Posterior cingulate gyrus (tissue), 11 donors: ENCODE measurements around the gene GALNT16.
"Not testable (repeated sequence)": the region's sequence is repeated elsewhere in the genome, so short reads cannot be mapped to it uniquely, and the experiment has no call there.

Experiments
- DNase-seq, 10 donors: peaks; one replicate each; pipeline versions ENCODE4 v3.0.0 to v3.0.0-alpha.2; 2020 to 2021; ENCODE audit warnings: mixed read lengths in 3 of 10
- intact Hi-C: fragments of 100-400 bp; cut with DNase I; formaldehyde crosslinking; loops from one replicate; pipeline ENCODE4 v1.15.1; 2023

GALNT16 gene

DNA sequence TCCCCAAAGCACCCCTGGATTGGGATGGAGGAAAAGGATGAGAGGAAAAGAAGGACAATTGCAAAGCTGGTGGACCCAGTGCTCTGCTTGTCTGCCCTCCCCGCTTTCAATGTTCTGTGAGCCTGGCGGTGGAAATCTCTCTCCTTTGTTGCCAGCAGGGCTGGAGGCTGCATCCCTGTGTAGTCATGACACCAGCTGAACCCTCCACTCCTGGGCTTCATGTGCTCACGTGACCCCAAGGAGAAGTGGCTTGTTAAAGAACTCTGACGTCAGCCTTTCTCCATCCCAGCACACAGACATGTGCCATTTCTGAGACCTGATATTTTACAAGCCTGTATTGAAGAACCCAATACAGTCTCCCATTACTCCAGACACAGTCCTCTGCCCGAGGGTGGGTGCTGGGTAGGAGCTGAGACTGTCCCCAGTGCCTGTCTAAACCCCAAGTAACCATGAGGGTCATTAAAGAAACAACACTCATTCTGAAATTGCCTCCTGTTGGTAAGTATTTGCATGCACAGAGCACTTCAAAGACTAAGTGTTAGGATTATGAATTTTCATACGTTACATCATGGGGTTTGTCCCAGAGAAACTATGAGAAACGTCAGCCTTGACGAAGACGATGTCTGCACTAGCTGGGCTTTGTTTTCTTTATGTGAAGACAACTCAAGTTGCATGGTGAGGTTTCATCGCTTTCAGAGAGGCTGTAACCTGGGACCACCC is 21.7 kb downstream of the GALNT16 start:
- DNase-seq, result peak in 1 of 10 donors; percentile 44

GRCh38 chr14:69282448-69282847 is 22.5 kb downstream of the GALNT16 start:
- DNase-seq, result peak in 1 of 10 donors; percentile 26
- intact Hi-C loops, result no loop called here

More for the DNA sequence above, 21.7 kb downstream of the GALNT16 start:
- intact Hi-C loops, result no loop called here

GRCh38 chr14:69284170-69284569 is 24.2 kb downstream of the GALNT16 start:
- intact Hi-C loops, result no loop called here

DNA sequence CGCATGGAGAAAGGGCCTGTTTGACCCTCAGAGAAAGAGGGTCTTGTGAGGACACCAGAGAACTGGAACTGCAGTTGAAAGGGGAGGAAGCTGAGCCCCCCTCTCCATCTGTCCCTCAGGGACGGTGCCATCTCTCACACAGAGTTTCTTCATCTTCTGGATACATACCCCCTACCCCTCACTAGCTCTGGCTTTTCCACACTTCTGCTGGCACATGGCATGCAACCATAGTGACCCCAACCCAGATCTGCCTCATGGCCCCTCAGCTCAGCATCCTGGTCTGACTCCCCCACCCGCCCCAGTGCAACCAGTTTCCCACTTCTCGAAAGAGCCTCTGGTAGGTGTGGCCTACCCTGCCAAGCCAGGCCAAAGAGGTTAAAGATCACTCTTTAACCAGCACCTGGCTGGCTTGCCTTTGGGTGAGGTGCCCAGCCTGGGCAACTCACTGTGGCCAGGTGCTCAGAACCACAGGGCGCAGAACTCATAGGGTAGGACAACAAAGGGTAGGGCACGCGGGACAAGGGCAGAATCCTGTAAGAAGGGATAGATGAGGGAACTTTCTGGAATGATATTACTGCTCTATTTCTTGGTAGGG is 25.8 kb downstream of the GALNT16 start:
- DNase-seq, result no peak
- intact Hi-C loops, result no loop called here

More at GRCh38 chr14:69284170-69284569, 24.2 kb downstream of the GALNT16 start:
- DNase-seq, result no peak

DNA sequence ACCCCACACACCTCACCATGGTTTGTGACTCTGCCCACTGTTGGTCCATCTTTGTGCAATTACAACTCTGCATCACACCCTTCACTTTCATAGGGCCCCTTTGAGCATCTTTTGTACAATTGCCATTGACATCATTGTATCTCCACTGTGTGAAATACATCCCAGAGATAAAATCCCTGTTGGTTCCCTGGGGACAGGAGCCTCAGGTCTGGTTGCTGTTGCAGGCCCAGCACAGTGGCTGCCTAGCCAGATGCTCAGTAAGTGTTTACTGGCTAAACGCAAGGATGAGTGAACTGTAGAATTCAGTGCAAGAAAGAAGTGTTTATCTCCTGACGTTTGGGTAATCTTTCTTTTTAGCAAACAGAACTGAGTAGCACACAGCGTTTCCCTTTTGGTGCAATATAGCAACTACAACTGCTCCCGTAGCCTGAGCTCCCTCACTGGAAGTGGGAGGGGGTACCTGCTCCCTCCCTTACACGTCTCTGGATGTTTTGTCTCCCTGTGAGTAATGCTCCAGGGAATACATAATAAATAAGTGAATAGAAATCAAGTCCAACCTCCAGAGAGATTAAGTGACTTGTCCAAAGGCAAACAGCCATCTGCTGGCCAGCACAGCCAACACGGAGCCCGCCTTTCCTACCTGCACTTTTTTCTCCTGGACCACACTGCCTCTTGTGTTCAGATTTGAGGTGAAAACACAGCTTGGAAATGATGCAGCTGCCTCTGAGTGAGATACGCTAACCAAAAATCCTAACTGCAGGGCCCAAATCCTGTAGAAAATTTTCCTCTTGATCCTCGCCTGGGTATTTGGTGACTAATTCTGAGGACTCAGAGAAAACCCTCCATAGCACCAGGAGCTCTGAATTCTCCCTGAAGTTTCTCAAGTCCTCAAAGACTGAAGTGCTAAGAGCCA is 27.4 kb downstream of the GALNT16 start:
- peak in 1 of 10 donors; percentile 28 for DNase-seq
- intact Hi-C loops, result no loop called here

DNA sequence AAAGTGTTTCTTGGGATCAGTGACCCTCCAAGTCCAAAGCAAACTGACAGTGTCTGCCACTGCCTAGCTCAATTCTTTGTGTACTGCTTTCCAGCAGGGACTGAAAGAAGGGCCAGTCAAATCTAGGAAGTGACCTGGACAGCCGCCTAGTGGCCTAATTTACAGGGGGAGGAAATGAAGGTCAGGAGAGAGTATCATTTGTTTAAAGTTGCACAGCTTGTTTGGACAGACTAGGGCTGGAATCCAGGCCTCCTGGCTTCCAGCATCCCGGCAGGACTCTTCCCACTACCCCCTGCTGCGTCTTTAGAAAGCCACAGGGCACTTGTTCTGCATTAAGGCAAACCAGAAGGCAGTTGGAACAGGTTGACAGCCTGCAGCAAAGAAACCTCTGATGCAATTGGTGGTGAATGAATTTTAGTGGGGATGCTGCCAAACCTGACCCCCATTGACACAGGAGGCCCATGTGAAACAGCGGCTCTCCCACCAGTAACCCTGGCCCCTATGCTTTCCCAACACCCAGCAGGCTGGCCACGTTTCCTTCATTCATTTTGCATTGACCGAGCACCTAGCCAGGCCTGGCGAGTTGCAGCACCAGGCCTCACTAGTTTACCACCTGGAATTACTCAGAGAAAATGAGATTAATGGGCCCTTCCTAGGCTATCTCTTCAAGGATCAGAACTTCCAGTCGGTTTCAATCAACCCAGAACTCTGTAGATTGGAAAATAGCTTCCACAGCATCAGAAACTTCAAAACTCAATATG is 28.2 kb downstream of the GALNT16 start:
- intact Hi-C loops, result no loop called here
- DNase-seq, result peak in 1 of 10 donors; percentile 29

- intact Hi-C loops, result no loop called here
- DNase-seq, result no peak
Observed at GRCh38 chr14:69288956-69289705, 29.2 kb downstream of the GALNT16 start.

- intact Hi-C loops, result no loop called here
- no peak for DNase-seq
Observed at GRCh38 chr14:69289811-69290520, 30.0 kb downstream of the GALNT16 start.

- intact Hi-C loops, DNase-seq: not testable (repeated sequence)
Observed at GRCh38 chr14:69290881-69291280, 30.9 kb downstream of the GALNT16 start.

DNA sequence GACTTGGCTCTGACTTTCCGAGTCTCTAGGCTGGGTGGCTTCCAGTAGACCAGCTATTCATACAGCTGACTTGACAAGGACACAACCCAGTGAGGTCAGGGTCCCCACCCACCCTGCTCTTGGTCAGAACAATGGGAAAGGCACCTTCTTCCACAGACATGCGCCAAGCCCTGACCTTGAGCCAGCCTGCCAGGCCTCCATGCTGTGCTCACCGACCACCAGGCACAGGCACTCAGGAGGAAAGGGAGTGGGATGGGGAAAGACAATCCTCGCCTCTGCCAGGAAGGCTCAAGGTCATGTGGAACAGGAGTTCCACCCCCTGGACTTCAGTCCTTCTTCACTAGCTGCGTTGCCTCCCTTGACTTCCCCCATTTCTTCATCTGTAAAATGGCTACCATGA is 31.4 kb downstream of the GALNT16 start:
- peak in 1 of 10 donors; percentile 46 for DNase-seq
- intact Hi-C loops, result no loop called here

GRCh38 chr14:69291891-69292561 is 32.1 kb downstream of the GALNT16 start:
- DNase-seq, result peak in 1 of 10 donors; percentile 34
- intact Hi-C loops, result no loop called here

- peak in 1 of 10 donors; percentile 70 for DNase-seq
- intact Hi-C loops, result no loop called here
Observed at GRCh38 chr14:69298131-69299071, 38.4 kb downstream of the GALNT16 start.

- peak in 1 of 10 donors; percentile 42 for DNase-seq
- intact Hi-C loops, result no loop called here
Observed at GRCh38 chr14:69299286-69300035, 39.5 kb downstream of the GALNT16 start.

DNA sequence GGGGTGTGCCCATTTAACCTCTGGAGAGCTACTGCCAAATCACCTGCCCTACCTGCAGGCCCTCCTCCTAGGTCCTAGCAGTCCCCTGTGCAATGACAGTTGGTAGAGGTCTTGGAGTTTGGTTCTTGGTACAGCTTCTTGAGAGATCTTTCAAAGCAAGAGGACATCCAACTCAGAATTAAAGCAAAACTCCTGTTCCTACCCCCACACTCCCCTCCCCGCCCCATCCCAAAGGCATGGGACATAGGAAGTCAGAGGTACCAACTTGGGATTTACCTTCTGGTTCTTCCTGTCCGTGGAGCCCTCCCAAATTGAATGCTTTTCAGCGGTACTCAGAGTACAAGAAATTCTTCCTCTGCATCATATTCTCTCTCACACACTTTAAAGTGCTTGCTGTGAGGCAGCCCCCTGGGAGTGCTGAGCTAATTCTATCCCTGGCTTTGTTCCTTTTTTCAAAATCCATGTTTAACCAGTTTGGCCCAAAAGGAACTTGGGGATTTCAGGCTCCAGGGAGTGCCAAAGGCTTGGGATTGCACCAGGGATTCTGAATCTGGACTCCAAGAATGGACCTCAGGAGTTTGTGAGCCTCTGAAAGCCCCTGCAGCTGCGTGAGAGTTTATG is 40.8 kb downstream of the GALNT16 start:
- intact Hi-C loops, result no loop called here
- peak in 2 of 10 donors; percentile 25 to 33 for DNase-seq

DNA sequence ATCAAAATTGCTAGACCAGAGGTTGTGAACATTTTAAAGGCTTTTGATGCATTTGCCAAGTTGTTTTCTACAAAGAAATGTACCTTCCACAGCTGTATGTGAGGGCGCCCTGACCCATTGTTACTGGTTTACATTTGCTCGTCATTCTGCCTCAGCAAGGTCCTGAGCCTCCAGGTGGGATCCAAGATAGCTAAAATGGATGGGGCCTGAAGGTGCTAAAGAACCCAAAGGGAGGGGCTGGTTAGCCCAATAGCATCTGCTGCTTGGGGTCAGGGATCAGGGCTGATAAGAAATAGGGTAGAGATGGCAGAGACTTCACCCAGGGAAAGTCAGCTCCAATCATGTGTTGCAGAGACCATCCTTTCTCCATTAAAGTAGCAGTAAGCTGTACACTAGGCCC is 43.1 kb downstream of the GALNT16 start:
- intact Hi-C loops, result no loop called here
- DNase-seq, result peak in 2 of 10 donors; percentile 7 to 29

DNA sequence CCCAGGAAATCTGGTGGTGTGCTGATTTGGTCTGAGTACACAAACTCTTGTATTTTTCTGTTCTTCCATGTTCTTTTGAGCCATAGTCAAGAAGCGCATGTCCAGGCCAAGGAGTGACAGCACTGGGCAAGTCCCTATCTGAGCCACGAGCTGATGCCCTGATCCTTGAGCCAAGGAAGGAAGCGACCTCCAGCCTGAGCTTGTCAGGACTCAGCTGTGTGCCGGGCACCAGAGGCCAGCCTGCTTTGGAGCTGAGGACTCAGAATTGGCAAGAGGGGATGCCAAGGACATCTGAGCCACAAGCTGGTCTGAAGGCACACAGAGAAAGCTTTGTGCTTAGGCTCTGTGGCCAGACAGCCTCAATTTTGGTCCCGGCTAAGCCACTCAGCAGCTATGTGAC is 52.6 kb downstream of the GALNT16 start:
- DNase-seq, result peak in 8 of 10 donors; percentile 13 to 92 (median 46)
- intact Hi-C loops, result no loop called here
